ENCODE results near the gene PKIG. TPM values are rescaled to one million over a fixed set of nuclear protein-coding genes. Genes with fewer than 3 reads are reported as not detected.

The PKIG gene
- total and polyA plus RNA-seq, 2 experiments from 2014 or later: 47.6 to 51.9 TPM

- Histone ChIP-seq H4K20me1 (ENCODE audit: insufficient read depth, poor library complexity, severe bottlenecking) (no peaks in the 10 kb centered on the region), H2AFZ (no peak overlapping the region), H3K27ac (no peak overlapping the region), H3K27me3 (no peaks in the 10 kb centered on the region), H3K4me2 (no peak overlapping the region), H3K79me2 (no peaks in the 10 kb centered on the region), H3K9me2 (replicated peaks; ENCODE audit: insufficient read depth) (no peaks in the 10 kb centered on the region), H3K36me3 (replicated peaks; ENCODE audit: insufficient read depth, low read depth) (no peaks in the 10 kb centered on the region), H3K4me1 (ENCODE audit: insufficient read depth) (peaks cover 20% of the 10 kb centered on the region), H3K4me3 (no peak overlapping the region), H3K9me3 (ENCODE audit: low read depth) (no peaks in the 10 kb centered on the region)
- no peak for DNase-seq (ENCODE audit: low spot score)
- TF ChIP-seq EZH2 (IDR thresholded peaks at IDR 0.05; ENCODE audit: borderline replicate concordance) (no peak), CTCF (IDR thresholded peaks at IDR 0.05; ENCODE audit: poor library complexity) (no peak), EZH2phosphoT487 (IDR thresholded peaks at IDR 0.05; ENCODE audit: low read depth, severe bottlenecking, unreplicated experiment) (no peak)
- 81% methylated on average over 7 of the region's 7 CpGs for WGBS (ENCODE audit: low lambda C conversion rate, missing lambda C conversion rate)
Observed at GRCh38 chr20:44644667-44645131, 62.3 kb downstream of the PKIG start.

GRCh38 chr20:44646023-44646640 lies 63.8 kb downstream of the PKIG start:
- Histone ChIP-seq H2AFZ (no peak overlapping the region), H3K4me3 (no peak overlapping the region), H3K27ac (no peak overlapping the region), H3K4me1 (ENCODE audit: insufficient read depth) (peaks cover 20% of the 10 kb centered on the region), H3K9me3 (ENCODE audit: low read depth) (no peaks in the 10 kb centered on the region), H3K27me3 (no peaks in the 10 kb centered on the region), H3K9me2 (replicated peaks; ENCODE audit: insufficient read depth) (no peaks in the 10 kb centered on the region), H3K79me2 (no peaks in the 10 kb centered on the region), H3K36me3 (replicated peaks; ENCODE audit: insufficient read depth, low read depth) (no peaks in the 10 kb centered on the region), H4K20me1 (ENCODE audit: insufficient read depth, poor library complexity, severe bottlenecking) (no peaks in the 10 kb centered on the region), H3K4me2 (no peak overlapping the region)
- WGBS (ENCODE audit: low lambda C conversion rate, missing lambda C conversion rate): 57% methylated on average over 4 of the region's 4 CpGs
- no peak for DNase-seq (ENCODE audit: low spot score)
- TF ChIP-seq EZH2phosphoT487 (IDR thresholded peaks at IDR 0.05; ENCODE audit: low read depth, severe bottlenecking, unreplicated experiment) (no peak), EZH2 (IDR thresholded peaks at IDR 0.05; ENCODE audit: borderline replicate concordance) (no peak), CTCF (IDR thresholded peaks at IDR 0.05; ENCODE audit: poor library complexity) (no peak)

GRCh38 chr20:44646641-44647274 lies 64.4 kb downstream of the PKIG start:
- no peaks in the 10 kb centered on the region for H3K36me3 ChIP-seq (replicated peaks; ENCODE audit: insufficient read depth, low read depth)
- 84% methylated on average over 10 of the region's 10 CpGs for WGBS (ENCODE audit: low lambda C conversion rate, missing lambda C conversion rate)
- no peaks in the 10 kb centered on the region for H4K20me1 ChIP-seq (ENCODE audit: insufficient read depth, poor library complexity, severe bottlenecking)
- no peaks in the 10 kb centered on the region for H3K9me2 ChIP-seq (replicated peaks; ENCODE audit: insufficient read depth)
- no peaks in the 10 kb centered on the region for H3K79me2 ChIP-seq
- no peaks in the 10 kb centered on the region for H3K9me3 ChIP-seq (ENCODE audit: low read depth)
- no peak for TF ChIP-seq EZH2phosphoT487 (IDR thresholded peaks at IDR 0.05; ENCODE audit: low read depth, severe bottlenecking, unreplicated experiment)
- no peak for TF ChIP-seq CTCF (IDR thresholded peaks at IDR 0.05; ENCODE audit: poor library complexity)
- TF ChIP-seq EZH2 (IDR thresholded peaks at IDR 0.05; ENCODE audit: borderline replicate concordance): no peak
- no peaks in the 10 kb centered on the region for H3K27me3 ChIP-seq
- H2AFZ ChIP-seq: no peak overlapping the region
- H3K4me2 ChIP-seq: no peak overlapping the region
- no peak for DNase-seq (ENCODE audit: low spot score)
- no peak overlapping the region for H3K4me3 ChIP-seq
- no peak overlapping the region for H3K27ac ChIP-seq
- H3K4me1 ChIP-seq (ENCODE audit: insufficient read depth): peaks cover 17% of the 10 kb centered on the region
